ENCODE results near the gene PCNX3. TPM values are rescaled to one million over a fixed set of nuclear protein-coding genes. Genes with fewer than 3 reads are reported as not detected.

PCNX3 gene
- total RNA-seq, 2 donors from 2014 or later, result 32.0 to 67.9 TPM

DNA sequence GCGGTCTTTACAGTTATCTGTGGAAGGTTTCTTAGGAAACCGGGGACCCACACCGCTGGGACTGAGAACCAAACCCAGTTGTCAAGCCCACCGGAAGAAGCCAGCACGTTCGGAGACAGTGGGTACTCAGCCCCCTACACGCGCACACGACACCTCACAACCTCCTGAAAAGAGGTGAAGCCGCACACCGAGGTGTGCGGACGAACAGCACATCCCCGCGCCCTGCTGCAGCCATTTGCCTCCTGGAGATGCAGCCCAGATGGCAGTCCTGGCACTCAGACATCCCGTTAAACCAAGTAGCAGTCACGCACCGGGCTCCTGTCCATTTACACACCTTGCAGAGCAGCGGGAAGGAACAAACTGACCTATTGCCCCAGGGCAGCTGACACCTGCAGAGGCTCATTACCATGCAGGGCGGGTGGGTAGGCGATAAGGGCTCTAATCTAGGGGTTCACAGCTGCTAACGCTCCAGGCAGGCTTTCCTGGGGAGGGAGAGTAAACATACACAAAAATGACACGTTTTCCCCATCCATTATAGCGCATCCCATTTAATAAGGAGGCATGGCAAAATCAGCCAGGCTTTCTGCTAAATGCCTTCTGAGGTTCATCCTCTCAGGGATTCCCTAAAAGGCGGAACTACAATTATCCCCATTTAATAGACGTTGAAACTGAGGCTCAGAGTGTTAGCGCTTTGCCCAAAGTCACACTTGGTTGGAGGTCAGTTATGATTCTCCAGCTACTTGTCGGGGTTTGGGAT, 40.6 kb upstream of the PCNX3 start:
- intact Hi-C loops (cut with DNase I), result loop anchor here (5.0 kb wide), 1 partner anchor 87 kb away; the partner anchor contains the start of gene RELA
- no peak for DNase-seq (ENCODE audit: low spot score)
- H3K27ac ChIP-seq, result peak overlapping the region; percentile 87 to 96
- no peaks in the 10 kb centered on the region for H3K27me3 ChIP-seq (replicated peaks; ENCODE audit: insufficient read depth)
- no peaks in the 10 kb centered on the region for H3K9me3 ChIP-seq
- WGBS, result 39% methylated on average over 22 of the region's 28 CpGs
- peaks cover 34% of the 10 kb centered on the region for H3K4me1 ChIP-seq (replicated peaks)
- TF ChIP-seq POLR2A (IDR thresholded peaks at IDR 0.05) (no peak), CTCF (IDR thresholded peaks at IDR 0.05) (no peak), POLR2AphosphoS5 (IDR thresholded peaks at IDR 0.05) (no peak)
- H3K4me3 ChIP-seq, result peak overlapping the region; percentile 74 to 78
- peaks cover 0 to 2% of the 10 kb centered on the region in 2 donors for H3K36me3 ChIP-seq

DNA sequence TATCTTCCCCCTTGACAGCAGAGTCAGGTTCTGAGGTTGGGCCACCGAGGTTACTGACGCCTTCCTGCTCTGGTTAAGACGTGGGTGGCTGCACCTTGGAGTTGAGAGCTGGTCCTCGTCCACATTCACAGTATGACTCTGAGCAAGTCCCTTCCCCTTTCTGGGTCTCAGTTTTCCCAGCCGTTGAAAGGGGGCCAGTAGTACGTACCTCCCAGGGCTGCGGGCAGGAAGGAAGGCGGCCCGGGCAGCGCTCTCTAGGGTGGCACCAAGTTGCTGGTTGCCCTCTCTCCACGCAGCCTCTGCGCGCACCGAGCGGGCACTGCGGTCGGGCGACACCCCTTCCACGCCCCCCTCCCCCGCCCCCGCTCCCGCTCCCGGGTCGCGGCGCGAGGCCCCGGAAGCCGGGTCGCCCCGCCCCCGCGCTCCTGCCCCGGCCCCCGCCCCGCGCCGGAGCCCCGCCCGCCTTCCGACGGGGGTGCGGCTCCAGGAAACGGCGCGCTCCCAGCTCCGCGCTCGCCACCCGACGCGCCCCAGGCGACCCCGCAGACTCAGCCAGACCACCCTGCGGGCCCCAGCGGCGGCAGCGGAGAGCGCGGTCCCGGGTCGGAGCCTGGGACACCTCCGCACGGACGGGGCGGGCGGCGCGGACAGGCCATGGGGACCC, 39.9 kb upstream of the PCNX3 start, which contains the start of gene EHBP1L1:
TSS of gene EHBP1L1 (plus strand) at position 486 of the 664 bp plus-strand sequence. CDS start 250 bp downstream, outside the sequence.
- WGBS, result 7% methylated on average over 21 of the region's 69 CpGs
- H3K27me3 ChIP-seq (replicated peaks; ENCODE audit: insufficient read depth), result no peaks in the 10 kb centered on the region
- peaks cover 0 to 9% of the 10 kb centered on the region in 2 donors for H3K36me3 ChIP-seq
- H3K9me3 ChIP-seq, result no peaks in the 10 kb centered on the region
- peak within 1 kb of the TSS; percentile 87 to 96 for H3K27ac ChIP-seq
- peaks cover 33% of the 10 kb centered on the region for H3K4me1 ChIP-seq (replicated peaks)
- H3K4me3 ChIP-seq, result peak within 1 kb of the TSS; percentile 74 to 78
- intact Hi-C loops (cut with DNase I), result loop anchor here (2.0 to 5.0 kb wide), 2 partner anchors 35 to 87 kb away; partner anchors contain the start of gene RELA
- no peak for TF ChIP-seq POLR2AphosphoS5 (IDR thresholded peaks at IDR 0.05)
- peak; percentile 47 for TF ChIP-seq POLR2A (IDR thresholded peaks at IDR 0.05)
- DNase-seq (ENCODE audit: low spot score), result no peak

DNA sequence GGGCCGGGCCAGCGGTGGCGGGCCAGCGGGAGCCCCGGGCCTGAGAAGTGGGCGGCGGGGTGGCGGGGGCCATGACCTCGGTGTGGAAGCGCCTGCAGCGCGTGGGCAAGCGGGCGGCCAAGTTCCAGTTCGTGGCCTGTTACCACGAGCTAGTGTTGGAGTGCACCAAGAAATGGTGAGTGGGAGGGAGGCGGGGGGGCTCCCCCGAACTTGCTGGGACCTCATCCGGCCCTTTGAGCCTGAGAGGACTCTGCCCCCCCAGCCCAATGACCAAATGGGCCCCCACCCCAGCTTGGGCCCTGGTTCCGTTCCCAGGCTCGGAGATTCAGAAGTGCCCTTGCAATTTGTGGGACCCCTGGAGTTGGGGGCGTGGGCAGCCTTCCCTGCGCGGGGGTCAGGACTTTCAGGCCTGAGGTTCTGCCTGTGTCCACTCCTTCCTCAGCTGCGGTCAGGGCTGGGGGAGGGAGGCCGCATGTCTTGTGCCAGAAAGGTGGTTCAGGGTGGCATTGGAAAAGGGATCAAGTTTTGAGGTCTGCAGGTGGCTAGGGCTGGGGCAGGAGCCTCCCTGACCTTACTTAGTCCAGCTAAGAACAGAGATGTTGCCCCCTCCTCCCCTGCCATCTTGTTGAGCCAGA, 39.2 kb upstream of the PCNX3 start:
- 12% methylated on average over 24 of the region's 26 CpGs for WGBS
- Histone ChIP-seq H3K4me3 (peak overlapping the region; percentile 74 to 78), H3K9me3 (no peaks in the 10 kb centered on the region), H3K36me3 (peaks cover 0 to 15% of the 10 kb centered on the region in 2 donors), H3K4me1 (replicated peaks) (peaks cover 27% of the 10 kb centered on the region), H3K27ac (peak overlapping the region; percentile 87 to 96), H3K27me3 (replicated peaks; ENCODE audit: insufficient read depth) (no peaks in the 10 kb centered on the region)
- no peak for DNase-seq (ENCODE audit: low spot score)
- intact Hi-C loops (cut with DNase I), result loop anchor here (2.0 to 5.0 kb wide), 2 partner anchors 34 to 86 kb away; partner anchors contain the start of gene RELA
- TF ChIP-seq POLR2AphosphoS5 (IDR thresholded peaks at IDR 0.05) (no peak), CTCF (IDR thresholded peaks at IDR 0.05) (no peak), POLR2A (IDR thresholded peaks at IDR 0.05) (no peak)

- peak overlapping the region; percentile 87 to 96 for H3K27ac ChIP-seq
- TF ChIP-seq POLR2A (IDR thresholded peaks at IDR 0.05) (peak; percentile 66), CTCF (IDR thresholded peaks at IDR 0.05) (no peak)
- no peaks in the 10 kb centered on the region for H3K27me3 ChIP-seq (replicated peaks; ENCODE audit: insufficient read depth)
- peak overlapping the region; percentile 74 to 78 for H3K4me3 ChIP-seq
- H3K36me3 ChIP-seq, result peaks cover 0 to 19% of the 10 kb centered on the region in 2 donors
- intact Hi-C loops (cut with DNase I), result loop anchor here (2.0 to 5.0 kb wide), 2 partner anchors 34 to 85 kb away; partner anchors contain the start of gene RELA
- no peaks in the 10 kb centered on the region for H3K9me3 ChIP-seq
- H3K4me1 ChIP-seq (replicated peaks), result peaks cover 20% of the 10 kb centered on the region
- no peak for DNase-seq (ENCODE audit: low spot score)
- WGBS, result 36% methylated on average over 17 of the region's 18 CpGs
Measured at GRCh38 chr11:65576867-65577755, 38.5 kb upstream of the PCNX3 start.
